GM19351 (cell line): ENCODE results near the gene CCR4.
"Not testable (repeated sequence)": the region's sequence is repeated elsewhere in the genome, so short reads cannot be mapped to it uniquely, and the experiment has no call there.

Source experiments
- ATAC-seq: cut with Tn5 transposase; IDR thresholded peaks from one replicate; pipeline ENCODE4 v1.9.1; 2021; ENCODE audit warnings: mild to moderate bottlenecking, moderate library complexity; ENCODE audit not compliant: unreplicated experiment

Gene CCR4

GRCh38 chr3:32977861-32978260 lies 26.4 kb downstream of the CCR4 start:
- no peak for ATAC-seq

GRCh38 chr3:32978331-32978730 lies 26.9 kb downstream of the CCR4 start:
- ATAC-seq: no peak

GRCh38 chr3:32983124-32983523 lies 31.7 kb downstream of the CCR4 start:
- no peak for ATAC-seq

GRCh38 chr3:32984918-32985317 lies 33.5 kb downstream of the CCR4 start:
- not testable (repeated sequence) for ATAC-seq

GRCh38 chr3:32989171-32989570 lies 37.7 kb downstream of the CCR4 start:
- no peak for ATAC-seq

- ATAC-seq: no peak
Observed at GRCh38 chr3:32990116-32990515, 38.7 kb downstream of the CCR4 start.

- no peak for ATAC-seq
Observed at GRCh38 chr3:32991781-32992180, 40.3 kb downstream of the CCR4 start.

GRCh38 chr3:32992310-32992686 lies 40.9 kb downstream of the CCR4 start:
- ATAC-seq: peak; percentile 8

- ATAC-seq: no peak
Observed at GRCh38 chr3:32994045-32994444, 42.6 kb downstream of the CCR4 start.

GRCh38 chr3:32995098-32995497 lies 43.7 kb downstream of the CCR4 start:
- no peak for ATAC-seq

GRCh38 chr3:32996048-32996754 lies 44.8 kb downstream of the CCR4 start:
- no peak for ATAC-seq

- ATAC-seq: no peak
Observed at GRCh38 chr3:32996755-32997091, 45.3 kb downstream of the CCR4 start.

- no peak for ATAC-seq
Observed at GRCh38 chr3:32998631-32999451, 47.4 kb downstream of the CCR4 start.

GRCh38 chr3:33000691-33001385 lies 49.4 kb downstream of the CCR4 start:
- no peak for ATAC-seq

GRCh38 chr3:33001889-33002288 lies 50.4 kb downstream of the CCR4 start:
- peak; percentile 90 for ATAC-seq

GRCh38 chr3:33003308-33003707 lies 51.9 kb downstream of the CCR4 start:
- no peak for ATAC-seq

- no peak for ATAC-seq
Observed at GRCh38 chr3:33004205-33004604, 52.8 kb downstream of the CCR4 start.

GRCh38 chr3:33004961-33005360 lies 53.5 kb downstream of the CCR4 start:
- no peak for ATAC-seq
